ENCODE measurements around the gene CMTR2.

DNA sequence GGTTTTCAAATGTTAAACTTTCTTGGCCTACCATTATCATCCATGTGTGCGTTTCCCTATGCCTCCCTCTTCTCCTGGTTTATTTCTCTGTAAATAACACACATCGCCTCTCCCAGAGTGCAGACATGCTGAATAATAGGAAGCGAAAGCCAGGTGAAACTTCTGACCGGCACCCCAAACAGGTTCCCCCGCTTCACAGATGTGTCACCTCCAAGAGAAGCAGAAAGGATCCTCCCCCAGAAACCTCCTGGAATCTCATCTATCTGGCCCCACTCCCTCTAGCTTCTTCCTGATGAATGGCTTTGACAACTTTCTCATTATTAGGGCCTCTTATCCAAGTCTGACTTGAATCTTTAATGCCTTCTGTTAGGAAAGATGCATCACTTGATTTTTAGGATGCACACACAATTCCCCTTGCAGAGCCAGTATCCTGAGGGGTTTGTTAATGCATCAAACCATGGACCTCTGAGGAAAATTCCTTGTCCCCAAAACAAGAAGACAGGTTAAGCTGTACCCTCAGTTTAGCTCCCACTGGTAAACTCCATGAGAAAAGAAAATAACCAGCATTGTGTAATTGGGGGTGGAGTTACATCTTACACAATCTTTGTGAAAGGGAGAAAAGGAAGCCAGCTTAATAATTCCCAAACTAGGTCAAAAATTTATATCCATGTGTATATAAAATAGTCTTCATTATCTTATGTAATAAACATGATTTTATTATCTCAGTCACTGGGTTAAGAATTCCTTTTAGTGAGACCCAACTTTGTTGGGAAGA lies 38.6 kb downstream of the CMTR2 start:
- TF ChIP-seq BHLHE40 (IDR thresholded peaks at IDR 0.05; ENCODE audit: borderline replicate concordance) (no peak), FOXM1 (IDR thresholded peaks at IDR 0.05; ENCODE audit: borderline replicate concordance) (no peak), SP1 (IDR thresholded peaks at IDR 0.05) (no peak)

All from HEK293T (cell line).